ELR (cell line): Measurements from ENCODE around the gene MALRD1.

Experiments used
- DNase-seq: peaks from one replicate; pipeline ENCODE4 v3.0.0-alpha.2; 2015; ENCODE audit warnings: low read depth

Gene MALRD1

GRCh38 chr10:19231034-19231433 lies 182.4 kb downstream of the MALRD1 start:
- no peak for DNase-seq

- DNase-seq, result no peak
These were observed 197.5 kb downstream of the MALRD1 start for GRCh38 chr10:19245889-19246752.

GRCh38 chr10:19247843-19248242 lies 199.2 kb downstream of the MALRD1 start:
- no peak for DNase-seq

GRCh38 chr10:19250546-19250945 lies 201.9 kb downstream of the MALRD1 start:
- peak; percentile 2 for DNase-seq

- DNase-seq, result no peak
These were observed 203.9 kb downstream of the MALRD1 start for GRCh38 chr10:19252531-19252930.

- no peak for DNase-seq
These were observed 207.7 kb downstream of the MALRD1 start for GRCh38 chr10:19256331-19256730.

- DNase-seq, result no peak
These were observed 214.7 kb downstream of the MALRD1 start for GRCh38 chr10:19263262-19263661.

GRCh38 chr10:19283285-19283684 lies 234.7 kb downstream of the MALRD1 start:
- no peak for DNase-seq

- DNase-seq, result no peak
These were observed 235.2 kb downstream of the MALRD1 start for GRCh38 chr10:19283786-19284185.

- no peak for DNase-seq
These were observed 242.2 kb downstream of the MALRD1 start for GRCh38 chr10:19290770-19291169.

- no peak for DNase-seq
These were observed 245.6 kb downstream of the MALRD1 start for GRCh38 chr10:19294233-19294632.

- DNase-seq, result no peak
These were observed 251.0 kb downstream of the MALRD1 start for GRCh38 chr10:19299645-19300044.

- peak; percentile 47 for DNase-seq
These were observed 253.5 kb downstream of the MALRD1 start for GRCh38 chr10:19302117-19302516.

- DNase-seq, result no peak
These were observed 261.5 kb downstream of the MALRD1 start for GRCh38 chr10:19310066-19310465.

- no peak for DNase-seq
These were observed 267.7 kb downstream of the MALRD1 start for GRCh38 chr10:19316204-19316870.

GRCh38 chr10:19317952-19318351 lies 269.4 kb downstream of the MALRD1 start:
- DNase-seq, result no peak

GRCh38 chr10:19325581-19325980 lies 277.0 kb downstream of the MALRD1 start:
- DNase-seq, result no peak

GRCh38 chr10:19328582-19328981 lies 280.0 kb downstream of the MALRD1 start:
- DNase-seq, result no peak

- DNase-seq, result no peak
These were observed 280.9 kb downstream of the MALRD1 start for GRCh38 chr10:19329475-19329874.

- no peak for DNase-seq
These were observed 283.7 kb downstream of the MALRD1 start for GRCh38 chr10:19332304-19332703.

- DNase-seq, result no peak
These were observed 285.0 kb downstream of the MALRD1 start for GRCh38 chr10:19333631-19334030.

- DNase-seq, result peak; percentile 0
These were observed 299.0 kb downstream of the MALRD1 start for GRCh38 chr10:19347621-19348020.

GRCh38 chr10:19367176-19367575 lies 318.6 kb downstream of the MALRD1 start:
- DNase-seq, result no peak
